Measurements from ENCODE around the gene OR2V1.

GRCh38 chr5:181170996-181171395, 40.0 kb upstream of the OR2V1 start:
- TF ChIP-seq CTCF (IDR thresholded peaks at IDR 0.05) (no peak), POLR2A (IDR thresholded peaks at IDR 0.05) (no peak)
